Panc1 (cell line): ENCODE measurements around the gene BHMT2.

ENCODE experiments used
- CTCF ChIP-seq: fragments of 450-650 bp; IDR thresholded peaks from 2 replicates; pipeline ENCODE4 v1.5.1; 2017; ENCODE audit warnings: mild to moderate bottlenecking
- POLR2AphosphoS5 ChIP-seq: IDR thresholded peaks from 2 replicates; pipeline ENCODE4 v1.6.1; 2012; ENCODE audit warnings: mild to moderate bottlenecking, low read depth, low read length, moderate library complexity
- REST ChIP-seq, 2 experiments: IDR thresholded peaks; 2 replicates each; pipeline ENCODE4 v1.6.1; 2011 to 2012; ENCODE audit warnings: low read depth in 2 of 2, control low read depth in 1 of 2, low read length in 1 of 2, mild to moderate bottlenecking in 1 of 2, moderate library complexity in 1 of 2; ENCODE audit not compliant: insufficient read depth in 1 of 2
- SIN3A ChIP-seq: IDR thresholded peaks from 2 replicates; pipeline ENCODE4 v1.6.1; 2012; ENCODE audit warnings: low read depth, mild to moderate bottlenecking, low read length, moderate library complexity, borderline replicate concordance; ENCODE audit not compliant: insufficient read depth
- TCF7L2 ChIP-seq: IDR thresholded peaks from 2 replicates; pipeline ENCODE4 v1.6.1; 2011; ENCODE audit warnings: mild to moderate bottlenecking, low read depth, low read length, inconsistent platforms

- TF ChIP-seq CTCF (no peak), REST (IDR thresholded peaks at IDR 0.05; ENCODE audit: insufficient read depth in 1 of 2, low read depth in 2 of 2, low read length in 1 of 2) (no peak), POLR2AphosphoS5 (no peak), SIN3A (no peak), TCF7L2 (no peak)
Observed at GRCh38 chr5:79120221-79120620, 50.7 kb downstream of the BHMT2 start.
